CD8-positive, alpha-beta memory T cell (primary cell): ENCODE results near the gene FHAD1. TPM values are rescaled to one million over a fixed set of nuclear protein-coding genes. Genes with fewer than 3 reads are reported as not detected.
A peak's percentile ranks its signal among the peaks of the same experiment; 100 is the strongest.

Experiments used
- CTCF ChIA-PET: fragments of 350-600 bp; sonication (Branson Sonifier 250); formaldehyde crosslinking; loops from one replicate; lab custom pipeline; 2021; ENCODE audit warnings: antibody characterized with exemption; lab: Charles Lee
- POLR2A ChIA-PET: fragments of 350-600 bp; sonication (Branson Sonifier 250); formaldehyde crosslinking; loops from one replicate; lab custom pipeline; 2021; ENCODE audit warnings: antibody characterized with exemption; lab: Charles Lee
- DNase-seq, 5 donors: peaks; one replicate each; pipeline versions ENCODE4 v3.0.0 to v3.0.0-alpha.2; 2020 to 2022; ENCODE audit warnings: mixed read lengths in 1 of 5
- H3K27ac ChIP-seq: one replicate; pipeline ENCODE4 v1.7.0; 2013; ENCODE audit warnings: low read depth, mild to moderate bottlenecking, low read length, moderate library complexity
- H3K27me3 ChIP-seq: 2 replicates; pipeline ENCODE4 v1.7.0; 2013; ENCODE audit warnings: low read length, mild to moderate bottlenecking; ENCODE audit not compliant: insufficient read depth, poor library complexity, severe bottlenecking
- H3K36me3 ChIP-seq: 2 replicates; pipeline ENCODE4 v1.7.0; 2013; ENCODE audit warnings: mild to moderate bottlenecking, low read length, moderate library complexity; ENCODE audit not compliant: insufficient read depth
- H3K4me1 ChIP-seq: 2 replicates; pipeline ENCODE4 v1.7.0; 2013; ENCODE audit warnings: mild to moderate bottlenecking, low read length, moderate library complexity; ENCODE audit not compliant: insufficient read depth
- H3K4me3 ChIP-seq: 2 replicates; pipeline ENCODE4 v1.7.0; 2013; ENCODE audit warnings: mild to moderate bottlenecking, low read length
- H3K9me3 ChIP-seq: 2 replicates; pipeline ENCODE4 v1.7.0; 2013; ENCODE audit warnings: mild to moderate bottlenecking, low read length
- H3K27ac Mint-ChIP-seq, 8 donors: one replicate each; pipeline ENCODE4 v1.8.0; 2020 to 2021; ENCODE audit warnings: mixed read lengths in 8 of 8, mild to moderate bottlenecking in 6 of 8, inconsistent platforms in 3 of 8, moderate library complexity in 3 of 8
- H3K27me3 Mint-ChIP-seq, 2 donors: one replicate each; pipeline ENCODE4 v1.8.0; 2020 to 2021; ENCODE audit warnings: mixed read lengths in 2 of 2, mild to moderate bottlenecking in 1 of 2, moderate library complexity in 1 of 2
- H3K36me3 Mint-ChIP-seq, 3 donors: one replicate each; pipeline ENCODE4 v1.8.0; 2020 to 2021; ENCODE audit warnings: mixed read lengths in 3 of 3, inconsistent platforms in 1 of 3, mild to moderate bottlenecking in 1 of 3
- H3K4me1 Mint-ChIP-seq, 3 donors: one replicate each; pipeline ENCODE4 v1.8.0; 2020 to 2021; ENCODE audit warnings: mixed read lengths in 3 of 3, inconsistent platforms in 1 of 3, mild to moderate bottlenecking in 1 of 3
- H3K4me3 Mint-ChIP-seq, 7 donors: one replicate each; pipeline ENCODE4 v1.8.0; 2020 to 2021; ENCODE audit warnings: mixed read lengths in 7 of 7, mild to moderate bottlenecking in 6 of 7, moderate library complexity in 4 of 7, inconsistent platforms in 2 of 7
- H3K9me3 Mint-ChIP-seq, 5 donors: one replicate each; pipeline ENCODE4 v1.8.0; 2020 to 2022; ENCODE audit warnings: mixed read lengths in 5 of 5, mild to moderate bottlenecking in 3 of 5, moderate library complexity in 2 of 5, inconsistent platforms in 1 of 5
- polyA plus RNA-seq: library from polyadenylated mRNA; unstranded; fragments of 300-500 nt; fragmentation: Illumina TruSeq; gene quantifications from one replicate; pipeline ENCODE4 v1.2.3, GENCODE V29; 2021
- total RNA-seq, 2 experiments: library from RNA; stranded (reverse); gene quantifications; one replicate each; pipeline ENCODE4 v1.2.3, GENCODE V29; 2021

The FHAD1 gene
- total and polyA plus RNA-seq, 3 experiments from 2014 or later = not detected

DNA sequence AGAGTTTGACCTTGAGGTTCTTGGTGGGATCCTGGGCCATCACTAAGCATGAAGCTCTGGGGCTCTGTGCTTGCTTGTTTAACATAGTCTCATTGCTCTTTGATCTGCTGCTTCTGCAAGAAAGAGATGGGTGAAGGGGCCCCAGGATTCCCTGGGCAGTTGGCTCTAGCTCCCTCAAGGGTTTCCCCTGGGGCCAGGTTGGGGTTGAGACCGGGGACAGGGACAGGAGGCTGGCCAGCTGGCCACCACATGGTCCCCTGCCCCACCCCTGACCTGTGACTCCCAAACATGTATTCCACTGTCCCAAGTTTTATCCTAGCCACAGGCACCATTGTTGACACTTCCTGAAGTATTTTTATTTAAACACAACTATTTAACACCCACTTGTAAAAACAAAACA lies 69.5 kb downstream of the FHAD1 start:
- Histone ChIP-seq H3K4me1 (no peaks in the 10 kb centered on the region), H3K9me3 (no peaks in the 10 kb centered on the region), H3K36me3 (no peaks in the 10 kb centered on the region), H3K27ac (no peak overlapping the region), H3K4me3 (no peak overlapping the region), H3K27me3 (no peaks in the 10 kb centered on the region)
- ChIA-PET POLR2A (no interaction called here), CTCF (interaction anchor here (0.9 to 2.5 kb wide), 2 partner anchors 8 to 134 kb away, joined by 3 to 9 read pairs; no protein-coding TSS in a partner anchor)
- Mint-ChIP-seq H3K9me3 (peaks cover 0 to 5% (median 0%) of the 10 kb centered on the region in 5 donors), H3K27ac (peak overlapping the region in 1 of 8 donors; percentile 12), H3K36me3 (peaks cover 0 to 20% (median 0%) of the 10 kb centered on the region in 3 donors), H3K4me3 (no peak overlapping the region), H3K27me3 (peaks cover 0 to 11% of the 10 kb centered on the region in 2 donors), H3K4me1 (peaks cover 0 to 1% (median 0%) of the 10 kb centered on the region in 3 donors)
- no peak for DNase-seq

DNA sequence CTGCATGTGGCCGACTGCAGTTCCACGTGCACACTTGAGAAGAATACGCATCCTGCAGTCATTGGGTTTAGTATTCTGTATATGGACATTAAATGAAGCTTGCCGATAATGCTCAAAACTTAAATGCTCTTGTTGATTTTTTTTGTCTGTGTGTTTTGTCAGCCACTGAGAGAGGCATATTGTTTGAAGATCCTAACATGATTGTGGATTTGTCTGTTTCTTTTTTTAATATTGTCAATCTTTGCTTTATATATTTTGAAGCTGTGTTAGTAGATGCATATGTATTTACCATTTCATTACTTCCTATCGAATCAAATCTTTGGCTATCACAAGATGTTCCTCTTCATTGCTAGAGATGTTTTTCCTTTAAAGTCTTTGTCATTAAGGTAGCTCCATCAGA lies 73.2 kb downstream of the FHAD1 start:
- Histone ChIP-seq H3K4me3 (no peak overlapping the region), H3K27me3 (no peaks in the 10 kb centered on the region), H3K4me1 (no peaks in the 10 kb centered on the region), H3K36me3 (no peaks in the 10 kb centered on the region), H3K27ac (no peak overlapping the region), H3K9me3 (no peaks in the 10 kb centered on the region)
- CTCF ChIA-PET = interaction anchor here (1.5 to 1.9 kb wide), 2 partner anchors 15 to 111 kb away, joined by 6 to 7 read pairs; no protein-coding TSS in a partner anchor
- POLR2A ChIA-PET = no interaction called here
- Mint-ChIP-seq H3K27me3 (peaks cover 1 to 3% of the 10 kb centered on the region in 2 donors), H3K4me3 (no peak overlapping the region), H3K27ac (no peak overlapping the region), H3K36me3 (peaks cover 0 to 16% (median 0%) of the 10 kb centered on the region in 3 donors), H3K9me3 (peaks cover 0 to 5% (median 0%) of the 10 kb centered on the region in 5 donors), H3K4me1 (peaks cover 3 to 5% (median 5%) of the 10 kb centered on the region in 3 donors)
- no peak for DNase-seq

GRCh38 chr1:15321601-15322000 lies 74.6 kb downstream of the FHAD1 start:
- Histone ChIP-seq H3K27ac (no peak overlapping the region), H3K9me3 (no peaks in the 10 kb centered on the region), H3K27me3 (no peaks in the 10 kb centered on the region), H3K4me3 (no peak overlapping the region), H3K4me1 (no peaks in the 10 kb centered on the region), H3K36me3 (no peaks in the 10 kb centered on the region)
- Mint-ChIP-seq H3K36me3 (peaks cover 0 to 16% (median 0%) of the 10 kb centered on the region in 3 donors), H3K9me3 (peaks cover 0 to 5% (median 0%) of the 10 kb centered on the region in 5 donors), H3K27ac (no peak overlapping the region), H3K4me3 (no peak overlapping the region), H3K4me1 (peaks cover 3 to 8% (median 5%) of the 10 kb centered on the region in 3 donors), H3K27me3 (peaks cover 3 to 4% of the 10 kb centered on the region in 2 donors)
- CTCF ChIA-PET = interaction anchor here (4.8 kb wide), 1 partner anchor 108 kb away, joined by 98 read pairs; no protein-coding TSS in a partner anchor
- POLR2A ChIA-PET = no interaction called here
- no peak for DNase-seq

DNA sequence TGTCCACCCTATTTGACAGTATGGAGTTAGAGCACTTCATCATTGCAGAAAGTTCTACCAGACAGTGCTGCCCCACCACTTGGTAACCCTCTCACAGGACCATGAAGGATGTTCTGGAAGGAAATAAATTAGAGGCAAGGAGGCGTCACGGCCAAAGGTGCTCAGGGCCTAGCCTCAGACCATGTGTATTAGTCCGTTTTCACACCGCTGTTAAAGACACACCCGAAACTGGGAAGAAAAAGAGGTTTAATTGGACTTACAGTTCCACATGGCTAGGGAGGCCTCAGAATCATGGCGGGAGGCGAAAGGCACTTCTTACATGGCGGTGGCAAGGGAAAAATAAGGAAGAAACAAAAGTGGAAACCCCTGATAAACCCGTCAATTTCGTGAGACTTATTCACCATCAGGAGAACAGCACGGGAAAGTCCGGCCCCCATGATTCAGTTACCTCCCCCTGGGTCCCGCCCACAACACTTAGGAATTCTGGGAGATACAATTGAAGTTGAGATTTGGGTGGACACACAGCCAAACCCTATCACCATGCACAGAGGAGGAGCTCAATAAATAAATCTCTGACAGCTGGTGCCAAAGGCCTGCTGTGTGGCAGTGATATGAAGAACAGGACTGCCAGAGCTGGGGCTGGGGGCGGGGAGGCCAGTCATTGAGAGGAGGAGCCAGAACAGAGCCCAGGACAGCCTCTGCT lies 75.8 kb downstream of the FHAD1 start:
- Histone ChIP-seq H3K27me3 (no peaks in the 10 kb centered on the region), H3K4me1 (no peaks in the 10 kb centered on the region), H3K9me3 (no peaks in the 10 kb centered on the region), H3K36me3 (no peaks in the 10 kb centered on the region), H3K27ac (no peak overlapping the region), H3K4me3 (no peak overlapping the region)
- Mint-ChIP-seq H3K27me3 (peaks cover 4 to 6% of the 10 kb centered on the region in 2 donors), H3K27ac (peak overlapping the region in 1 of 8 donors; percentile 21), H3K4me3 (no peak overlapping the region), H3K4me1 (peaks cover 3 to 8% (median 5%) of the 10 kb centered on the region in 3 donors), H3K36me3 (peaks cover 0 to 16% (median 0%) of the 10 kb centered on the region in 3 donors), H3K9me3 (peaks cover 0 to 5% (median 0%) of the 10 kb centered on the region in 5 donors)
- POLR2A ChIA-PET = interaction anchor here (0.5 kb wide), 1 partner anchor 88 kb away, joined by 3 read pairs; no protein-coding TSS in a partner anchor
- DNase-seq = no peak
- CTCF ChIA-PET = interaction anchor here (0.7 to 4.8 kb wide), 24 partner anchors 8 to 194 kb away, joined by 3 to 98 read pairs (median 4); partner anchors contain the start of gene EFHD2

DNA sequence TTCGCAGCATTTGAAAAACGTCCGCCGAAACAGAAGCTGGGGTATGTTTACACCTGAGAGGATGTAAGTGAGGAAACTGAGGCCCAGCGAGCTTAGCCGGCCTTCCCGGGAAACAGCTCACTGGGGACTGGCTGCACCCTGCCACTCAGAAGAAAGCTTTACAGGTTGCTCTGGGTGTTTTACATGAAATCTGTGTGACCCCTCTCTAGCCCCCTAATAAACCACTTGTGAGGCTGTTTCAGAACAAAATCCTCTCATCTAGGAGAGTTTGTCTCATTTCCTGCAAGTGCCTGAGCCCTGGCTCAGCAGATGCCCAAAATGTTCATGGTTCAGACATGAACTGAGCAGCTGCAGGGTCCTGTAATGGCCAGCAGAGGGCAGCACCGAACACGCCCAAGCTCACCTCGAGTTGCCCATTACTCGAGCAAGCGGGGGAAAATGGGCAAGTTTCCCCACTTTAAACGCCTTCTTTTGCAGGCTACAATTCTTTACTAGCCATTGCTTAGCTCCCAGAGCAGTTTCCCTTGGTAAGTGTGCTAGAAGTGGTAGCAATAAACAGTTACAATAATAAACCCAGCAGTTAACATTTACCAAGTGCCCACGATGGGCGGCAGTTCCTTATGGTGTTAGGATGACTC lies 76.4 kb downstream of the FHAD1 start:
- Histone ChIP-seq H3K4me1 (no peaks in the 10 kb centered on the region), H3K36me3 (no peaks in the 10 kb centered on the region), H3K9me3 (no peaks in the 10 kb centered on the region), H3K27ac (no peak overlapping the region), H3K4me3 (no peak overlapping the region), H3K27me3 (no peaks in the 10 kb centered on the region)
- Mint-ChIP-seq H3K4me1 (peaks cover 3 to 8% (median 5%) of the 10 kb centered on the region in 3 donors), H3K36me3 (peaks cover 0 to 16% (median 0%) of the 10 kb centered on the region in 3 donors), H3K27ac (peak overlapping the region in 3 of 8 donors; percentile 8 to 81 (median 23)), H3K27me3 (peaks cover 4 to 6% of the 10 kb centered on the region in 2 donors), H3K9me3 (peaks cover 0 to 5% (median 0%) of the 10 kb centered on the region in 5 donors), H3K4me3 (no peak overlapping the region)
- CTCF ChIA-PET = interaction anchor here (0.7 to 4.8 kb wide), 26 partner anchors 8 to 195 kb away, joined by 3 to 98 read pairs (median 4); partner anchors contain the start of gene EFHD2
- POLR2A ChIA-PET = no interaction called here
- peak; percentile 58 to 80 (median 62) for DNase-seq

- Mint-ChIP-seq H3K27me3 (peaks cover 4 to 6% of the 10 kb centered on the region in 2 donors), H3K9me3 (peaks cover 0 to 5% (median 0%) of the 10 kb centered on the region in 5 donors), H3K27ac (peak overlapping the region in 2 of 8 donors; percentile 3 to 81), H3K4me3 (no peak overlapping the region), H3K4me1 (peaks cover 3 to 8% (median 5%) of the 10 kb centered on the region in 3 donors), H3K36me3 (peaks cover 0 to 16% (median 0%) of the 10 kb centered on the region in 3 donors)
- no peak for DNase-seq
- Histone ChIP-seq H3K9me3 (no peaks in the 10 kb centered on the region), H3K27me3 (no peaks in the 10 kb centered on the region), H3K36me3 (no peaks in the 10 kb centered on the region), H3K4me1 (no peaks in the 10 kb centered on the region), H3K4me3 (no peak overlapping the region), H3K27ac (no peak overlapping the region)
- CTCF ChIA-PET = interaction anchor here (0.7 to 4.8 kb wide), 21 partner anchors 9 to 196 kb away, joined by 3 to 98 read pairs (median 4); partner anchors contain the start of gene EFHD2
- POLR2A ChIA-PET = no interaction called here
Measured at GRCh38 chr1:15323989-15324868, 77.2 kb downstream of the FHAD1 start.

DNA sequence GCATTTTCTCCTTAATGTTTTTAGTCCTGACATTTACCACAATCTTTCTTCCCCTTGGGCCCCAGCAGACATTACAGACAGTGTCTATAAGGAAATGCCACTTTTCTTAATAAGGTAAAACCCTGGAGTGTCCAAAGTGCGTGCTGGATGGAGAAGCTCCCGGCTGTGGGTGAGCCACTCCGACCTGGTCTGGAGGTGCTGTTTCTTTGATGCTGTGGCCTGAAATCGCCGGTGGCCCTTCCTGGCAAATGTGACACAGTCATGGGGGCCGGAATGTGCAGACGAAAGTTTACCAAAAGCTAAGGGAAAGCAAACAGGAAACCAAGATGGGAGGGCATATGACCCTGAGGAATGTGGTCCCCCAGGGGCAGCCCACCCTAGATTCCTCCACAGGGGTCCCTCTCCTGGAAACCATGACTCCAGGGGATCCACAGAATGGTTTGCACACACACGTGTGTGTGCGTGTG lies 77.9 kb downstream of the FHAD1 start:
- H3K4me1 Mint-ChIP-seq = peaks cover 3 to 8% (median 5%) of the 10 kb centered on the region in 3 donors
- DNase-seq = no peak
- Histone ChIP-seq H3K36me3 (no peaks in the 10 kb centered on the region), H3K27ac (no peak overlapping the region), H3K4me3 (no peak overlapping the region), H3K9me3 (no peaks in the 10 kb centered on the region), H3K4me1 (no peaks in the 10 kb centered on the region), H3K27me3 (no peaks in the 10 kb centered on the region)
- H3K27me3 Mint-ChIP-seq = peaks cover 4 to 9% of the 10 kb centered on the region in 2 donors
- H3K9me3 Mint-ChIP-seq = peaks cover 0 to 4% (median 0%) of the 10 kb centered on the region in 5 donors
- H3K36me3 Mint-ChIP-seq = peaks cover 0 to 15% (median 0%) of the 10 kb centered on the region in 3 donors
- ChIA-PET CTCF (interaction anchor here (1.9 to 4.8 kb wide), 7 partner anchors 9 to 197 kb away, joined by 4 to 98 read pairs (median 9); no protein-coding TSS in a partner anchor), POLR2A (no interaction called here)
- H3K27ac Mint-ChIP-seq = no peak overlapping the region
- no peak overlapping the region for H3K4me3 Mint-ChIP-seq
